Measurements from ENCODE around the gene CLEC2D.

DNA sequence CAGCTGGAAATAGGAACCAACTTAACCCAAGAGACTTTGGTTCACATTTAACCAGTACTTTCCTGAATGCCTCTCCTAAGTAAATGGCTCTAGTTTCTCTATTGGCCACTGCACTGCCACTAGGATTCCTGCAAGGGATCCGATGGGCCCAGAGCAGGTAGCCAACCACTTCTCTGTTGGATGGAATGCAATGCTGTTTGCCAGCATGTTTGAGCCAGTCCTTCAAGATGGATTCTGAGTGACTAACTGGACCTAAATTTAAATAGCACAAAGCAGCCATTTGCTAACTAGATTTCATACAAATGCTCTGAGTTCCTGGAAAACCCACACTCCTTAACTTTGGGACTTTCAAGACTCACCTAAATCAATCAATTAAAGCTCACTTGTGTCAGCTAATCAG, 9.5 kb upstream of the CLEC2D start:
- TF ChIP-seq CTCF (IDR thresholded peaks at IDR 0.05) (no peak), EZH2 (IDR thresholded peaks at IDR 0.05) (no peak)

Measured in neural progenitor cell (in vitro differentiated cells).